ENCODE measurements around the gene RBAK.
A peak's percentile ranks its signal among the peaks of the same experiment; 100 is the strongest.
"Not testable (repeated sequence)": the region's sequence is repeated elsewhere in the genome, so short reads cannot be mapped to it uniquely, and the experiment has no call there.

The RBAK gene

GRCh38 chr7:5041047-5041446 is 4.6 kb upstream of the RBAK start:
- TF ChIP-seq FOXP2 (optimal IDR thresholded peaks at IDR 0.05; ENCODE audit: control extremely low read depth, extremely low read length, insufficient read depth) (no peak), EZH2 (IDR thresholded peaks at IDR 0.05) (no peak), POLR2AphosphoS5 (IDR thresholded peaks at IDR 0.05; ENCODE audit: borderline replicate concordance, low read depth, low read length) (no peak)

GRCh38 chr7:5043661-5044060 is 2.0 kb upstream of the RBAK start:
- Histone ChIP-seq H3K36me3 (ENCODE audit: insufficient read depth, low read length) (peaks cover 11% of the 10 kb centered on the region; the same call in 1 of the 2 replicates), H3K9me3 (ENCODE audit: low read depth, low read length) (no peaks in the 10 kb centered on the region), H3K27ac (no peak overlapping the region), H3K4me3 (no peak overlapping the region), H3K9ac (ENCODE audit: insufficient read length) (no peak overlapping the region)
- TF ChIP-seq EZH2 (IDR thresholded peaks at IDR 0.05) (no peak), POLR2AphosphoS5 (IDR thresholded peaks at IDR 0.05; ENCODE audit: borderline replicate concordance, low read depth, low read length) (no peak), FOXP2 (optimal IDR thresholded peaks at IDR 0.05; ENCODE audit: control extremely low read depth, extremely low read length, insufficient read depth) (no peak)
- DNase-seq (ENCODE audit: low read depth, low spot score): no peak

More at GRCh38 chr7:5041047-5041446, 4.6 kb upstream of the RBAK start:
- Histone ChIP-seq H3K9me3 (ENCODE audit: low read depth, low read length) (no peaks in the 10 kb centered on the region), H3K9ac (ENCODE audit: insufficient read length) (no peak overlapping the region), H3K4me3 (no peak overlapping the region), H3K36me3 (ENCODE audit: insufficient read depth, low read length) (no peaks in the 10 kb centered on the region), H3K27ac (no peak overlapping the region)
- no peak for DNase-seq (ENCODE audit: low read depth, low spot score)

GRCh38 chr7:5046397-5046732 is 705 bp downstream of the RBAK start:
- not testable (repeated sequence) for DNase-seq (ENCODE audit: low read depth, low spot score); H3K27ac ChIP-seq; H3K9me3 ChIP-seq (ENCODE audit: low read depth, low read length)
- Histone ChIP-seq H3K36me3 (ENCODE audit: insufficient read depth, low read length) (peaks cover 37% of the 10 kb centered on the region), H3K9ac (ENCODE audit: insufficient read length) (peak overlapping the region; percentile 98), H3K4me3 (peak overlapping the region; percentile 99)

DNA sequence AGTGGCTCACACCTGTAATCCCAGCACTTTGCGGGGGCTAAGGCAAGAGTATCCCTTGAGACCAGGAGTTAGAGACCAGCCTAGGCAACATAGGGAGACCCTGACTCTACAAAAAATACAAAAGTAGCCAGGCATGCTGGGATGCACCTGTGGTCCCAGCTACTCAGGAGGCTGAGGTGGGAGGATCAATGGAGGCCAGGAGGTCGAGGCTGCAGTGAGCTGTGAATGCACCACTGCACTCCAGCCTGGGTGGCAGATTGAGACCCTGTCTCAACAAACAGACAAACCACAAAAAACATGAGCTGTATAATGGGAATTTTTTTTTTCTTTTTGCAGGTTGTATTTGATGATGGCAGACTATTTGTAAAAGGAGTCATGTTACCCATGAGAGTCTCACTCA is 1.5 kb downstream of the RBAK start:
- H3K9me3 ChIP-seq (ENCODE audit: low read depth, low read length); H3K27ac ChIP-seq; H3K4me3 ChIP-seq: not testable (repeated sequence)

DNA sequence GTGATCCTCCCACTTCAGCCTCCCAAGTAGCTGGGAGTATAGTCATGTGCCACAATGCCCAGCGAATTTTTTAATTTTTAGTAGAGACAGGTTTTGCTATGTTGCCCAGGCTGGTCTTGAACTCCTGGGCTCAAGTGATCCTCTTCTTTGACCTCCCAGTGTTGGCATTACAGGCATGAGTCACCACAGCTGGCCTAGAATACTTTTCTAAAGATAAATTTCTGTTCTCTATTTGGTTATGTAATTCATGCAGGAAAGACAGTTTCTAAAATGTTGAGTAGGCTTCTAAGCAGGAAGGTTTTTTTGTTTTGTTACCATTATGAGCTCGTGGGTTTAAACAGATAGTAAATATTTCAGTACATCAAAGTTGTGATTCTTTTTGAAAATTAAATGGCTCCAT is 5.0 kb downstream of the RBAK start:
- H3K4me3 ChIP-seq: no peak overlapping the region
- H3K9me3 ChIP-seq (ENCODE audit: low read depth, low read length): peaks cover 5% of the 10 kb centered on the region; the same call in 1 of the 2 replicates
- TF ChIP-seq POLR2AphosphoS5 (IDR thresholded peaks at IDR 0.05; ENCODE audit: borderline replicate concordance, low read depth, low read length) (no peak), FOXP2 (optimal IDR thresholded peaks at IDR 0.05; ENCODE audit: control extremely low read depth, extremely low read length, insufficient read depth) (no peak), EZH2 (IDR thresholded peaks at IDR 0.05) (no peak)
- H3K27ac ChIP-seq: no peak overlapping the region
- H3K36me3 ChIP-seq (ENCODE audit: insufficient read depth, low read length): peaks cover 79% of the 10 kb centered on the region
- no peak for DNase-seq (ENCODE audit: low read depth, low spot score)
- no peak overlapping the region for H3K9ac ChIP-seq (ENCODE audit: insufficient read length)

More for the DNA sequence above, 1.5 kb downstream of the RBAK start:
- H3K9ac ChIP-seq (ENCODE audit: insufficient read length); DNase-seq (ENCODE audit: low read depth, low spot score): not testable (repeated sequence)
- peaks cover 45% of the 10 kb centered on the region for H3K36me3 ChIP-seq (ENCODE audit: insufficient read depth, low read length)

DNA sequence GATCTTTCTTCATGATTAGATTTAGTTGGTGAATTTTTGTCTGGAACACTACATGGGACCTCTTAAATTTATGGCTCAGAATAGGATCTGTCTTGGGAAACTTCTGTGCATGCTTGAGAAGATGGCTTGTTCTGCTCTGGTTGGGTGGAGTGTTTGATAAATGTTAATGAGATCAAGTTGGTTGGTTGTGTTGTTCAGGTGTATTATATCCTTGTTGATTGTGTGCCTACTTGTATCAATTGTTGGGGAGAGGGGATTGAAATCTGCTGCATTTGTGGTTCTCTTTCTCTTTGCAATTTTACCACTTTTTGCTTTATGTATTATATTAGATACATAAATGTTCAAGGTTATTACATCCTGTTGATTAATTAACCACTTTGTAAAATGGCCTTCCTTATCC is 6.1 kb downstream of the RBAK start:
- not testable (repeated sequence) for DNase-seq (ENCODE audit: low read depth, low spot score); H3K9me3 ChIP-seq (ENCODE audit: low read depth, low read length); H3K27ac ChIP-seq; H3K4me3 ChIP-seq; H3K9ac ChIP-seq (ENCODE audit: insufficient read length)
- peaks cover 89% of the 10 kb centered on the region for H3K36me3 ChIP-seq (ENCODE audit: insufficient read depth, low read length)

- TF ChIP-seq EZH2 (IDR thresholded peaks at IDR 0.05) (no peak), FOXP2 (optimal IDR thresholded peaks at IDR 0.05; ENCODE audit: control extremely low read depth, extremely low read length, insufficient read depth) (no peak), POLR2AphosphoS5 (IDR thresholded peaks at IDR 0.05; ENCODE audit: borderline replicate concordance, low read depth, low read length) (no peak)
- Histone ChIP-seq H3K4me3 (no peak overlapping the region), H3K36me3 (ENCODE audit: insufficient read depth, low read length) (peaks cover 96% of the 10 kb centered on the region), H3K9ac (ENCODE audit: insufficient read length) (no peak overlapping the region), H3K27ac (no peak overlapping the region), H3K9me3 (ENCODE audit: low read depth, low read length) (peaks cover 5% of the 10 kb centered on the region; the same call in 1 of the 2 replicates)
- no peak for DNase-seq (ENCODE audit: low read depth, low spot score)
Observed at GRCh38 chr7:5053175-5053574, 7.5 kb downstream of the RBAK start.

DNA sequence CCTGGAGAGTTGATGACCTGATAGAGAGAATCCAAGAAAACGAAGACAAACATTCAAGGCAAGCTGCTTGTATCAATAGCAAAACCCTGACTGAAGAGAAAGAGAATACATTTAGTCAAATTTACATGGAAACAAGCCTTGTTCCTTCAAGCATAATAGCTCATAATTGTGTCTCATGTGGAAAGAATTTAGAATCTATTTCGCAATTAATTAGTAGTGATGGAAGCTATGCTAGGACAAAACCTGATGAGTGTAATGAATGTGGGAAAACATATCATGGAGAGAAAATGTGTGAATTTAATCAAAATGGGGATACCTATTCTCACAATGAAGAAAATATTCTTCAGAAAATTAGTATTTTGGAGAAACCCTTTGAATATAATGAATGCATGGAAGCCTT is 18.0 kb downstream of the RBAK start:
- DNase-seq (ENCODE audit: low read depth, low spot score): no peak
- Histone ChIP-seq H3K9ac (ENCODE audit: insufficient read length) (no peak overlapping the region), H3K4me3 (peak overlapping the region; percentile 24), H3K36me3 (ENCODE audit: insufficient read depth, low read length) (peaks cover 87% of the 10 kb centered on the region), H3K27ac (no peak overlapping the region), H3K9me3 (ENCODE audit: low read depth, low read length) (peaks cover 70% of the 10 kb centered on the region)
- TF ChIP-seq FOXP2 (optimal IDR thresholded peaks at IDR 0.05; ENCODE audit: control extremely low read depth, extremely low read length, insufficient read depth) (no peak), EZH2 (IDR thresholded peaks at IDR 0.05) (no peak), POLR2AphosphoS5 (IDR thresholded peaks at IDR 0.05; ENCODE audit: borderline replicate concordance, low read depth, low read length) (no peak)

GRCh38 chr7:5064391-5065106 is 18.9 kb downstream of the RBAK start:
- DNase-seq (ENCODE audit: low read depth, low spot score): no peak
- H3K9ac ChIP-seq (ENCODE audit: insufficient read length): no peak overlapping the region
- H3K4me3 ChIP-seq: peak overlapping the region; percentile 29
- TF ChIP-seq EZH2 (IDR thresholded peaks at IDR 0.05): no peak
- H3K9me3 ChIP-seq (ENCODE audit: low read depth, low read length): peaks cover 65% of the 10 kb centered on the region
- no peak overlapping the region for H3K27ac ChIP-seq
- H3K36me3 ChIP-seq (ENCODE audit: insufficient read depth, low read length): peaks cover 79% of the 10 kb centered on the region

Data from SK-N-MC (cell line).